ENCODE measurements around the gene ITGB4. TPM values are rescaled to one million over a fixed set of nuclear protein-coding genes. Genes with fewer than 3 reads are reported as not detected.
A peak's percentile ranks its signal among the peaks of the same experiment; 100 is the strongest.

ITGB4 gene
- total and polyA plus RNA-seq, 9 of the 15 experiments (the other 6 are each of a cell fraction or from before 2014, with no cell fraction given), result 0.05 to 2.8 (median 0.76) TPM; not detected in 3

DNA sequence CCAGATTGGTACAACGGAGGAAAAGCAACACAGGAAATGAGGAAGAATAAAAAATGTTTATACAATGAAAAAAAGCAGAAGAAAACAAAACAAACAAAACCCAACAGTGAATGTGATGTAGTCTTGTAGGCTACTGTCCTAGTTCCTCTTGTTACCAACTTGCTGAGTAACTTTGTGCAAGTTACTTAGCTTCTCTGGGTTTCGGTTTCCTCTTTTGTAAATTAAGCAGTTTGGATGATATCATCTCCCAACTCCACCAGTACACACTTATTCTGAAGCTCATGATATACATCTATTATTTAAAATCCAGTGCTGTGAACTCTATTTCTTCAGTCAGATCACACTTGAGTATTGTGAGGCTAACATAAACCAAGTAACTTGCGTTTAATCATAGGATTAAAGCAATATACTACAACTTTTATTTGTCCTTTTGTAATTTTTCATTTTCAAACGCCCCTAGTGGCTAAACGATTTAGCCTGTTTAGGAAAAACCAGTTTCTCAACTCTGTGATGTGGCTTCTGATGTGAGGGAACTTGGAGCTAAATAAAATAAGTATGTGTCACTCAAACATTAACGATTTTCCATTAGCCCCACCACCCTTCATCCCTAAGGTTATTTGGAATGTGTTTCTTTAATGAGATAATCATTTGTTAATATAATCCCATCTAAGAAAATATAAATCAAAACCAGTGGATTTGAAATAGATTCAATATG, 62.0 kb downstream of the ITGB4 start (continued):
- TF ChIP-seq ZKSCAN3 (CRISPR knock-in tag; IDR thresholded peaks at IDR 0.05), result no peak
- TF ChIP-seq RREB1 (CRISPR knock-in tag; IDR thresholded peaks at IDR 0.05), result no peak
- 0 out of 2 replicates have a peak, but pooled peaks have one; percentile 23 for TF ChIP-seq EP300 (IDR thresholded peaks at IDR 0.05; ENCODE audit: low read length)
- 0 out of 2 replicates have a peak, but pooled peaks have one; percentile 15 for TF ChIP-seq ARID1B (IDR thresholded peaks at IDR 0.05)
- no peak for TF ChIP-seq PHB (CRISPR knock-in tag; IDR thresholded peaks at IDR 0.05)
- peak; percentile 85 for TF ChIP-seq ATF3 (IDR thresholded peaks at IDR 0.05)
- TF ChIP-seq ATF3 (CRISPR knock-in tag; conservative IDR thresholded peaks at IDR 0.05), result no peak
- TF ChIP-seq CREBBP (IDR thresholded peaks at IDR 0.05; ENCODE audit: low read depth, low read length), result no peak
- peak; percentile 91 for TF ChIP-seq BCOR (IDR thresholded peaks at IDR 0.05)
- TF ChIP-seq ZNF668 (CRISPR knock-in tag; IDR thresholded peaks at IDR 0.05), result no peak
- TF ChIP-seq BCLAF1 (IDR thresholded peaks at IDR 0.05; ENCODE audit: borderline replicate concordance in 1 of 2, control insufficient read depth in 1 of 2, low read depth in 2 of 2, low read length in 1 of 2), result no peak
- TF ChIP-seq IFI16 (CRISPR knock-in tag; IDR thresholded peaks at IDR 0.05), result no peak
- TF ChIP-seq CBX5 (IDR thresholded peaks at IDR 0.05; ENCODE audit: borderline replicate concordance, low read depth), result no peak
- no peak for TF ChIP-seq ZNF324 (CRISPR knock-in tag; IDR thresholded peaks at IDR 0.05)
- TF ChIP-seq CEBPB (tag; IDR thresholded peaks at IDR 0.05), result peak; percentile 22; the same call in 1 of the 2 replicates
- peak; percentile 38; the same call in 1 of the 2 replicates for TF ChIP-seq EP400 (IDR thresholded peaks at IDR 0.05)
- no peak for TF ChIP-seq FOXP1 (CRISPR knock-in tag; IDR thresholded peaks at IDR 0.05)
- peak; percentile 65 for TF ChIP-seq HDAC3 (IDR thresholded peaks at IDR 0.05; ENCODE audit: borderline replicate concordance, partially characterized antibody)
- no peak for TF ChIP-seq HNRNPLL (IDR thresholded peaks at IDR 0.05; ENCODE audit: low read depth, low read length, poor library complexity, severe bottlenecking)
- peak; percentile 80 for TF ChIP-seq SPI1 (IDR thresholded peaks at IDR 0.05; ENCODE audit: borderline replicate concordance, low read depth, low read length)

Data from K562 (cell line).